ENCODE data around the gene ID3.

The ID3 gene

DNA sequence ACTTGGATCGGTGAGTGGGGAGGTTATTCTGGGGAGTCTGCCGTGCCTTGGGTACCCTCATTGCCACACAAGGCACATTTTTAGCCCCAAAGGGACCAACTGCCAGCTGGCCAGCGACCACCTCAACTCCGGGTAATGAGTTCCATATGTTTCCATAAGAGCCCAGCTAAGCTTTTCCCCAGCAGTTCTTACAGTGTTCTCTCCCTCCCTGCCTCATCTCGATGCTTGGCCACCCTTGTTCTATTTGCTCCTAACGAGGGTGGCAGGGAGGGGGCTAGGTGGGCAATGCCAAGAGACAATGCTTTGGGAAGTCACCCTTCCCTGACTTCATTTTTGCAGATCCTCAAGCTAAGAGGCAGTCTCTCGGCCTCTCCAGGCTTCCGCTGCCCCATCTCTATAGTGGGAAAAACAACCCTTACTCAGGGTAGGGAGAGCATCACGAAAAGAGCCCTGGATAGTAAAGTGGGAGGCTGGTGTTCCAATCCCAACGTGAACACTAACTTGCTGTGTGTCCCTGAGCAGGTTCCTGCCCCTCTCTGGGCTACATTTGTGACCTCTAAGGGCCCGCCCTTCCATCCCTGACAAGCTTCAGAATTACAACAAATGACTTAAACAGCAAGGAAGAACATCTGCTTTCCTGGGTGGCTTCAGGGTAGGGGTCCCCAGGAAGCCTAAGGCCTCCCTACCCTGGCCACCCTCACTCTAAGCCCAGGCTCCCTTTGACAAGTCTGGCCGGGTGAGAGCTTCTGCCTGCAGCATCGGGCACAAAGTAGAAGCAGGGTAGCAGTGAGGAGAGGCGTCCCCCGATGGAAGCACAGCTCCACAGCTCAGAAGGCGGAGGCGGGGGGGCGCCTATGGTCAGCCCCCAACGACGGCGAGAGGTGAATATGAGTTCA is 5.8 kb downstream of the ID3 start:
- in situ Hi-C loops (cut with MboI; ENCODE audit: low sequenced_read_pairs) = no loop called here

DNA sequence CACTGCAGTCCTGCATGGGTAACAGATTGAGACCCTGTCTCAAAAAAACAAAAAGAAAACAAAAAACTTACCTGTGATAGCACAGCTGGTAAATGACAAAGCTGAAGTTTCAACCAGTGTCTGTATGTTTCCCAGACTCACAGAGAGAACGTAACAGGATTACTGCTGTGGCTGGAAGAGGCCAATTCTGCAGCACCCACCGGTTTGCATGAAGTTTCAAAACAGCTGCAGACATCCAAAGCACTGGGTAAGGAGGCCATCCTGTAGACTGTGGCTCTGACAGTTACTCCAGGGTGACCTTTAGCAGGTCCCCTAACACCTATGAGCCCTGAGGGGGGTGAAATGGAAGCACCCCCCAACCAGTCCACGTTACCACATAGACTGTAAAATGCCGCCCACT is 7.5 kb downstream of the ID3 start:
- in situ Hi-C loops (cut with MboI; ENCODE audit: low sequenced_read_pairs) = no loop called here

DNA sequence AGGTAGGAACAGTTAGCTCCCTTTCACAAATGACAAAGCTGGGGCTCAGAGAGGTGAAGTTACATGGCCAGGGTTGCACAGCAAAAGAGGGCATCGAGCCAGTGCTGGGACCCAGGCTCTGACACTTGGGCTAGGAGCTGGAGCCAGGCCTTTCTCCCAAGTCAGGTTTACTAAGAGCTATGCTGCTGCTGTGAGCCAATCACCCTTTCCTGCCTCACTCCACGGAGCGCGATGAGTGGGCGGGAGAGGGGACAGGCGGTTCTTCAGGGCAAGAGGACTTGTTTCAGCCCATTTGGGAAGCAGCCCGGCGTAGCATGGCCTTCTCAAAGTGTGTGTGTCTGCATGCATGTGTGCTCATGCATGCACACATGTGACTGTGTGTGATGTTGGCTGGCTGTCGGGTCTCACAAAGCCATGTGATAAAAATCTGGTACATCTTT is 10.6 kb downstream of the ID3 start:
- in situ Hi-C loops (cut with MboI; ENCODE audit: low sequenced_read_pairs) = no loop called here

DNA sequence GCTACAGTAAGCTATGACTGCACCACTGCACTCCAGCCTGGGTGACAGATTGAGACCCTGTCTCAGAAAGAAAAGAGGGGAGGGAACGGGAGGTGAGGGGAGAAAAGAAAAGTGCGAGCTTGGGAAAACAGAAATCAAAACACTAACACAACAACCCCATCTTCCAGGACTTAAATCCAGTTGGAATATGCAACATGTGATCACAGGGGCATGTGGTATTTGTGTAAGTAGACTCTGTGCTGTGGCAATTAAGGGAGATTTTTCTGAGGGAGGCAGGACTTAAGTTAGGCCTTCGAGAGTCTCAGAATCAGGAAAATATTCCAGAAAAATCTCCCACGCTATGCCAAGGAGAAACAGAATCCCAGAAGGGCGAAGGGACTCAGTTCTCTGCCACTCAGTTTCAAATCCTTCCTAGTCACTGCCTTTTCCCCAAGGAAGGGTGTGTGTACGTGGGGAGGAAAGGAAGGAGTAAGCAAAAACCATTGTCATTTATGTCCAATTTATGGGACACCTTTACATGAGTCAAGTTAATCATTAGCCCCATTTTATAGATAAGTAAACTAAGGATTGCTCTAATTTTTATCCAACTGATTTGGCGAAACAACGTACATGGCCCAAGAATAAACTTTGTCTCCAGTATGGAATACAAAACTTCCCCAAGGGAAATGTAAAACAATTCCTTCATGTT is 12.3 kb downstream of the ID3 start:
- in situ Hi-C loops (cut with MboI; ENCODE audit: low sequenced_read_pairs) = no loop called here

DNA sequence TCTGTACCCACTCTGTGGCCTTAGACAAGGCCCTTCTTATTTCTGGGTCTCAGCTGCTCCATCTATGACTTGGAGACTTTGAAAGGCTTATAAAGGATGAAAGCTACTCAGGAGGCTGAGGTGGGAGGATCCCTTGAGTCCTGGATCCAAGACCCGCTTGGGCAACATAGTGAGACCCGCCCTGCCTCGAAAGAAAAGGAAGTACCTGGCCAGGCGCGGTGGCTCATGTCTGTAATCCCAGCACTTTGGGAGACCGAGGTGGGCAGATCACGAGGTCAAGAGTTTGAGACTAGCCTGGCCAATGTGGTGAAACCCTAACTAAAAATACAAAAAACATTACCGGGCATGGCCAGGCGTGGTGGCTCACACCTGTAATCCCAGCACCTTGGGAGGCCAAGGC is 13.4 kb downstream of the ID3 start:
- in situ Hi-C loops (cut with MboI; ENCODE audit: low sequenced_read_pairs) = no loop called here

- in situ Hi-C loops (cut with MboI; ENCODE audit: low sequenced_read_pairs) = loop anchor here (5.0 kb wide), 1 partner anchor 98 kb away; no protein-coding TSS in a partner anchor
Measured at GRCh38 chr1:23544444-23545389, 14.6 kb downstream of the ID3 start.

GRCh38 chr1:23543707-23544443 is 15.4 kb downstream of the ID3 start:
- in situ Hi-C loops (cut with MboI; ENCODE audit: low sequenced_read_pairs) = loop anchor here (5.0 kb wide), 1 partner anchor 98 kb away; no protein-coding TSS in a partner anchor

GRCh38 chr1:23542940-23543339 is 16.4 kb downstream of the ID3 start:
- in situ Hi-C loops (cut with MboI; ENCODE audit: low sequenced_read_pairs) = loop anchor here (5.0 kb wide), 1 partner anchor 99 kb away; no protein-coding TSS in a partner anchor

GRCh38 chr1:23539698-23540266 is 19.5 kb downstream of the ID3 start:
- in situ Hi-C loops (cut with MboI; ENCODE audit: low sequenced_read_pairs) = loop anchor here (5.0 kb wide), 1 partner anchor 103 kb away; no protein-coding TSS in a partner anchor

DNA sequence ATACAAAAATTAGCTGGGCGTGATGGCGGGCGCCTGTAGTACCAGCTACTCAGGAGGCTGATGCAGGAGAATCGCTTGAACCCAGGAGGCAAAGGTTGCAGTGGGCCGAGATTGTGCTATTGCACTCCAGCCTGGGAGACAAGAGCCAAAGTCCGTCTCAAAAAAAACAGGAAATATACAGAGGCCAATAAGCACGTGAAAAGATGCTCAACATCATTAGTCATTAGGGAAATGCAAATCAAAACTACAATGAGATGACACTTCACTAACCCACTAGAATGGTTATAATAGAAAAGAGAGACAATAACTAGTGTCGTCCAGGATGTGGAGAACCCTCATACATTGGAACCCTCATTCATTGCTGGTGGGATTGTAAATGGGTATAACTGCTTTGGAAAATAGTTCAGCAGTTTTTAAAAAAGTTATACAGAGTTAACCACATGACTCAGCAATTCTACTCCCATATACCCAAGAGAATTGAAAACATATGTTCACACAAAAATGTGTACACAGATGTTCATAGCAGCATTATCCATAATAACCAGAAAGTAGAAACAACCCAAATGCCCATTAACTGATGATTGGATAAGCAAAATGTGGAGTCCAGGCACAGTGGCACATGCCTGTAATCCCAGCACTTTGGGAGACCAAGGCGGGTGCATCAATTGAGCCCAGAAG is 21.9 kb downstream of the ID3 start:
- in situ Hi-C loops (cut with MboI; ENCODE audit: low sequenced_read_pairs) = no loop called here

DNA sequence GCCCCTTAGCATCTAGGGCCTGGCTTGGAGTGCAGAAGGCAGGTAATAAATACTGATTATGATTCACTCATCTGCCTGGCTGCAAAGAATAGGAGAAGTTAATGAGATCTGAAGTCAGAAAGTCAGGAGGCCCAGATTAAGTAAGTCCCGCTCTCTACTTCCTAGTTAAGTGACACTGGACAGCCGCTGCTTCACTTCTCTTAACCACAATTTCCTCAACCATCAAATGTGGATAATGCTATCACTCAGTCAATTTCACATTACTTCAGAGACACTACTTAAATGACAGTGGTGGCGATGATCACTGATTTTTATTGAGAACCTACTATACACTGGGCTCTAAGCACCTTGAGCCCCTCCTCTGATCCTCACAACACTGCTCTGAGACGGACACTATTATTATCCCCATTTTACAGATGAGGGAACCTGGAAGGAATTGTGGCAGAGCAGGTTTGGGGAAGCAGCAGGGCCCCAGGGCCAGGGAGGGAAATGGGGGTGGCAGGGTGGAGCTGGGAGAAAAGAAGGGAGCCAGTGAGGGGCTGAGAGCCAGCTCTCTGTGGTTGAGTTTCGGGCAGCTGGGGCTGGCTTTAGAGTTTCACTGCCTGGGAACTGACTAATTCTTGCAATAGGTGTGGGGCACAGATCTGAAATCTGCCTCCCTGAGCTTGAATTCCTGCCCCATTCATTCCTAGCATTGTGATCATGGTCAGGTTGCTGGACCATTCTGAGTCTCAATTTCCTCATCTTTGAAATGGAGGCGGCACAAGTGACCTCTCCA is 25.9 kb downstream of the ID3 start:
- in situ Hi-C loops (cut with MboI; ENCODE audit: low sequenced_read_pairs) = no loop called here

DNA sequence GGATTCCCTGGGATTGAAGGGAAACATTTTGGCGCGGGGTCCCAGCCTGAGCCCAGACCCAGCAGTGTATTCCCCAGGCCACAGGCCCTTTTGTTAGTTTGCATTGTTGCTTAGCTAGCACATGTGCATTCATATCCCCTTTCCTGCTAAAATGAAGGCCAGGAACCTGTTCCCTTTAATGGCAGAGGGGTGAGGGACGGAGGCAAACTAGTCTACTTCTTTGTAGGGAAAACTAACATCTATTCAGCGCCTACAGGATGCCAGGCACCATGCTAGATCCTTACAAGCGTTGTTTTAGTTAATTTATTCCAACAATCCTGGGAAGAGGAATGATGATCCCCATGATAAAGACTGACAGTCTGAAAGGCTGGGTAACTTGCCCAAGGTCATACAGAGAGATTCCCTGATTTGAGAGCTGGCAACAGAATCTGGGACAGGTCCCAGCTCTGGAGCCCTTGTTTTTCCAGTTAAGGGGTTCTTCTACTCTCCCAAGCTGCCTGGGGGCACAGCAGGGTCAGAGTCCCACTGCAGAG is 27.7 kb downstream of the ID3 start:
- in situ Hi-C loops (cut with MboI; ENCODE audit: low sequenced_read_pairs) = no loop called here

DNA sequence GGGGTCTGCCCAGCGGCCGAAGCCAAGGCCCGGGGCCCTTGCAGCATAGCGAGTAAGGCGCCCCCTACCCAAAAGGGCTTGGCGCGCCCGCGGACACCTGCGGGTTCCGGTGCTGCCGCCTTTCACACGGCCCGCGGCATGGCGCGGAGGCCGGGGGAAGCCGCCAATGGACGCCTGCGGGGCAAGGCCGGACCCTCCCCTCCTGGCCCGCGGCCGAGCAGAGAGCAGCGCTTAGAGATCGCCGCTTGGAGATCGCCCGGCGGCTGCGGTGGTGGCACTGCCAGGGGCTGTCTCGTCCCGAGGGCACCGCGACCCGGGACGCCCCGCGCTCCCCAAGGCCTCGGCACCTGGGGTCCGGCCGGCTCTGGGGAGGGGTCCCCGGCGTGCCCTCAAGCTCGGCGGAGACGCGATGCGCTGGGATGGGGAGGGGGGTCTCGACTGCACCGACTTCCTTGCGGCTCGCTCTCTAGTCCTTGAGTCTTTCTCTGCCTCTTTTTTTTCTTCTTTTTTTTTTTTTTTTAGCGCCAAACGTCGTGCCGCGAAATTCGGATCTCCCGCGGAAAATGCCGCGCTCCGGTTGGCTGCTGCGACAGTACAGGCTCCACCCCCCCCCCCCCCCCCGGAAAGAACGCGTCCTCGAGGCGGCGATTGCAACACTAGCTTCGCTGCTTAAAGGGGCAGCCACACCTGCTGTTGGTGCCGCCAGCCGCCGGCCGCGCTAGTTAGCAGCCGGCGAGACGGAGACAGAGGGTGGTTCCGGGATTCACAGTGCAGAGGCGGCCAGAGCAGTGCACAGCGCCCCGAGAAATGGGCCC is 28.3 kb downstream of the ID3 start, which contains the start of gene E2F2:
E2F2 (minus strand) TSS at position 487 of the 815 bp plus-strand sequence; CDS start at position 47, 440 bp downstream.
- in situ Hi-C loops (cut with MboI; ENCODE audit: low sequenced_read_pairs) = no loop called here

GRCh38 chr1:23530087-23530746 is 29.1 kb downstream of the ID3 start:
- in situ Hi-C loops (cut with MboI; ENCODE audit: low sequenced_read_pairs) = no loop called here

DNA sequence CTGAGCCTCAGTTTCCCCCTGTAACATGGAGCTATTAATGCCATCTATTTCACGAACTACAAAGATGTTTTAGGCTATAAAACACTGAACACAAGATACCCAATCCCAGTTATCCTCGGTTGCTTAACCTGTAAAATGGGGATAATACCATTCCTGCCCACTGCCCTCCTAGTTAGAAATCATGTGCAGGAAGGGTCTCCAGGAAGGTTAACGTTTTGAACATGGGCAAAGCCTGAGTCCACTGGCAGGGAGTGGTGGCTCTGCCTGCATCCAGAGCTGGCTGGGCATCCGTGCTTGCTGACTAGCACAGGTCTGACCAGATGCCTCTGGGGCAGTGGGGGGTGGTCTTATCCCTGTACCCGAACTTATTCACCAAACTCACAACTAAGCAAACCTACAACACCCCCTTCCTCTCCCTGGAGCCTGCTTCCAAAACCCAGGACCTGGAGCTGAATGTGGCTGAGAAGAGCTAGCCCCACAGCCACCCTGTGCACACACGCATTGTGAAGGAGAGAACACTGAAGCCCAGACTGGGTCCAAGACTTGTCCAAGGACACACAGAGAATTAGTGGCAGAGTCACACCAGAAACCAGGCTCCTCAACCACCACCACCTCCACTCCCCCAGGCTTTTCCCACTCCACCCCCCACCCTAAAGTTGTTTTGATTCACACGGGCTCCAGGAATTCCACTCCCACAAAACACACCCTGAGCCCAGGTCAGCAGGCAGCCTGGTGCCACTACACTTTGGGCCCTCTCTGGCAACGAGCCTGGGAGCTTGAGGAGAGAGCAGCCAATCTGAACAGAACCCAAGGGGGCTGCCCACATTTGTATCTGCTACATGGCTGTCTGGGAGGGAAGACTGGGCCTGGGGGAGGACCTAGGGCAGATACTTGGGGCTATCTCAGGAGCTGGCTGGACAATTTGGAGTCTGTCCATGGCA is 29.9 kb downstream of the ID3 start:
- in situ Hi-C loops (cut with MboI; ENCODE audit: low sequenced_read_pairs) = no loop called here
